IMR-90 (cell line): Measurements from ENCODE around the gene PEX11A. TPM values are rescaled to one million over a fixed set of nuclear protein-coding genes. Genes with fewer than 3 reads are reported as not detected.

Experiments
- ATAC-seq: fragments of 200-7000 bp; cut with Tn5 transposase; 2 replicates; pipeline ENCODE4 v1.9.1; 2020; ENCODE audit warnings: low read depth, mild to moderate bottlenecking, moderate library complexity
- BruUV-seq: library from RNA; stranded (reverse); fragments of 400-500 nt; replicated peaks from 2 replicates; lab custom pipeline; 2021; lab: Mats Ljungman, UMichigan
- CTCF ChIA-PET: fragments of 300-600 bp; formaldehyde crosslinking; extraction: SDS; loops from one replicate; lab custom pipeline; 2021; ENCODE audit warnings: antibody characterized with exemption; lab: Yijun Ruan, JAX
- POLR2A ChIA-PET: fragments of 300-600 bp; sonication (Branson Sonifier 250); formaldehyde crosslinking; loops from one replicate; lab custom pipeline; 2022; ENCODE audit warnings: antibody characterized with exemption; ENCODE audit not compliant: unreplicated experiment; lab: Charles Lee
- DNase-seq: peaks from one replicate; pipeline ENCODE4 v3.0.0; 2013
- H2AFZ ChIP-seq: replicated peaks from 2 replicates; pipeline ENCODE3; 2013; ENCODE audit warnings: low read length, mild to moderate bottlenecking; ENCODE audit not compliant: poor library complexity
- H2AK5ac ChIP-seq: 2 replicates; pipeline ENCODE4 v1.6.1; 2013; ENCODE audit warnings: low read depth, low read length, inconsistent platforms
- H2AK9ac ChIP-seq: replicated peaks from 2 replicates; pipeline ENCODE3; 2013; ENCODE audit warnings: mild to moderate bottlenecking, low read depth, low read length, moderate library complexity; ENCODE audit not compliant: poor library complexity
- H2BK120ac ChIP-seq: 2 replicates; pipeline ENCODE4 v1.6.1; 2013; ENCODE audit warnings: low read depth, low read length, inconsistent platforms
- H2BK15ac ChIP-seq: 3 replicates; pipeline ENCODE4 v1.6.1; 2013; ENCODE audit warnings: low read depth, low read length, inconsistent platforms
- H2BK20ac ChIP-seq: 2 replicates; pipeline ENCODE4 v1.6.1; 2013; ENCODE audit warnings: low read depth, mild to moderate bottlenecking, inconsistent platforms, low read length, moderate library complexity
- H2BK5ac ChIP-seq: 2 replicates; pipeline ENCODE4 v1.6.1; 2013; ENCODE audit warnings: mild to moderate bottlenecking, low read depth, low read length, inconsistent platforms; ENCODE audit not compliant: poor library complexity, severe bottlenecking
- H3K14ac ChIP-seq: replicated peaks from 2 replicates; pipeline ENCODE4 v1.6.1; 2013; ENCODE audit warnings: low read depth, low read length, inconsistent platforms
- H3K18ac ChIP-seq: 2 replicates; pipeline ENCODE4 v1.6.1; 2013; ENCODE audit warnings: low read depth, low read length, control low read depth
- H3K23ac ChIP-seq: 2 replicates; pipeline ENCODE4 v1.6.1; 2013; ENCODE audit warnings: low read depth, low read length, inconsistent platforms
- H3K27ac ChIP-seq: 2 replicates; pipeline ENCODE4 v1.5.1; 2013; ENCODE audit warnings: mild to moderate bottlenecking, control low read depth, low read length; ENCODE audit not compliant: insufficient read depth
- H3K27me3 ChIP-seq: 2 replicates; pipeline ENCODE4 v1.6.1; 2013; ENCODE audit warnings: low read length; ENCODE audit not compliant: control insufficient read depth, insufficient read depth
- H3K36me3 ChIP-seq: 2 replicates; pipeline ENCODE4 v1.6.1; 2013; ENCODE audit warnings: low read length, mixed read lengths; ENCODE audit not compliant: control insufficient read depth, insufficient read depth
- H3K4ac ChIP-seq: 2 replicates; pipeline ENCODE4 v1.6.1; 2013; ENCODE audit warnings: low read depth, low read length, inconsistent platforms
- H3K4me1 ChIP-seq: 2 replicates; pipeline ENCODE4 v1.6.1; 2013; ENCODE audit warnings: low read length, mixed read lengths; ENCODE audit not compliant: control insufficient read depth, insufficient read depth
- H3K4me2 ChIP-seq: 2 replicates; pipeline ENCODE4 v1.6.1; 2013; ENCODE audit warnings: low read depth, mild to moderate bottlenecking, control low read depth, low read length, moderate library complexity
- H3K4me3 ChIP-seq: 2 replicates; pipeline ENCODE4 v1.5.1; 2013; ENCODE audit warnings: low read depth, mild to moderate bottlenecking, control low read depth, low read length, moderate library complexity; ENCODE audit not compliant: insufficient read depth
- H3K56ac ChIP-seq: 2 replicates; pipeline ENCODE4 v1.6.1; 2013; ENCODE audit warnings: low read length, inconsistent platforms; ENCODE audit not compliant: insufficient read depth; ENCODE audit errors: extremely low read depth
- H3K79me1 ChIP-seq, 2 experiments: 2 replicates each; pipeline ENCODE4 v1.6.1; 2013; ENCODE audit warnings: low read length in 2 of 2, inconsistent platforms in 1 of 2, low read depth in 1 of 2
- H3K9ac ChIP-seq: 2 replicates; pipeline ENCODE4 v1.6.1; 2013; ENCODE audit warnings: low read depth, low read length, control low read depth
- H3K9me1 ChIP-seq: 2 replicates; pipeline ENCODE4 v1.6.1; 2013; ENCODE audit warnings: low read length, inconsistent platforms; ENCODE audit not compliant: insufficient read depth
- H3K9me3 ChIP-seq: 2 replicates; pipeline ENCODE4 v1.6.1; 2013; ENCODE audit warnings: low read length; ENCODE audit not compliant: control insufficient read depth, insufficient read depth
- H4K20me1 ChIP-seq: 2 replicates; pipeline ENCODE4 v1.6.1; 2013; ENCODE audit warnings: low read length, inconsistent platforms; ENCODE audit not compliant: insufficient read depth
- H4K5ac ChIP-seq: 2 replicates; pipeline ENCODE4 v1.6.1; 2013; ENCODE audit warnings: mild to moderate bottlenecking, low read depth, low read length, control low read depth
- H4K8ac ChIP-seq, 2 experiments: 2 replicates each; pipeline ENCODE4 v1.6.1; 2013; ENCODE audit warnings: low read depth in 2 of 2, low read length in 2 of 2, control low read depth in 1 of 2, inconsistent platforms in 1 of 2
- H4K91ac ChIP-seq: 2 replicates; pipeline ENCODE4 v1.6.1; 2013; ENCODE audit warnings: low read depth, low read length, inconsistent platforms; ENCODE audit not compliant: insufficient read depth
- BHLHE40 ChIP-seq: fragments of 150-350 bp; IDR thresholded peaks from 2 replicates; pipeline ENCODE4 v1.6.1; 2016; ENCODE audit warnings: mild to moderate bottlenecking, low read depth, low read length
- CEBPB ChIP-seq: IDR thresholded peaks from 2 replicates; pipeline ENCODE4 v1.6.1; 2012; ENCODE audit warnings: low read depth, low read length, improper control_type of control experiment
- CHD1 ChIP-seq: IDR thresholded peaks from 2 replicates; pipeline ENCODE4 v1.6.1; 2012; ENCODE audit warnings: low read depth, low read length, improper control_type of control experiment
- FOS ChIP-seq: fragments of 150-350 bp; IDR thresholded peaks from 2 replicates; pipeline ENCODE4 v1.6.1; 2016; ENCODE audit warnings: low read depth, low read length
- MAFK ChIP-seq: IDR thresholded peaks from 2 replicates; pipeline ENCODE4 v1.6.1; 2012; ENCODE audit warnings: low read depth, low read length, improper control_type of control experiment
- MAZ ChIP-seq: IDR thresholded peaks from 2 replicates; pipeline ENCODE4 v1.6.1; 2012; ENCODE audit warnings: low read depth, mild to moderate bottlenecking, low read length, improper control_type of control experiment, moderate library complexity, borderline replicate concordance
- MXI1 ChIP-seq: IDR thresholded peaks from 2 replicates; pipeline ENCODE4 v1.6.1; 2012; ENCODE audit warnings: low read depth, mild to moderate bottlenecking, low read length, moderate library complexity, borderline replicate concordance
- NFE2L2 ChIP-seq: fragments of 150-350 bp; IDR thresholded peaks from 2 replicates; pipeline ENCODE4 v1.6.1; 2016; ENCODE audit warnings: low read depth, mild to moderate bottlenecking, low read length
- POLR2A ChIP-seq: IDR thresholded peaks from 2 replicates; pipeline ENCODE4 v1.6.1; 2012; ENCODE audit warnings: mild to moderate bottlenecking, low read depth, low read length
- RAD21 ChIP-seq: IDR thresholded peaks from 2 replicates; pipeline ENCODE4 v1.6.1; 2012; ENCODE audit warnings: low read length, improper control_type of control experiment
- RCOR1 ChIP-seq: IDR thresholded peaks from 2 replicates; pipeline ENCODE4 v1.6.1; 2012; ENCODE audit warnings: mild to moderate bottlenecking, low read length, improper control_type of control experiment; ENCODE audit not compliant: insufficient replicate concordance
- RFX5 ChIP-seq: IDR thresholded peaks from 2 replicates; pipeline ENCODE4 v1.8.0; 2012; ENCODE audit warnings: low read depth, mild to moderate bottlenecking, low read length, moderate library complexity
- SMC3 ChIP-seq: fragments of 150-350 bp; IDR thresholded peaks from 2 replicates; pipeline ENCODE4 v1.6.1; 2016; ENCODE audit warnings: low read depth, mild to moderate bottlenecking, antibody characterized with exemption, low read length, moderate library complexity
- WGBS, 2 experiments: methylation state at CpG; one replicate each; pipeline versions ENCODE4 v1.1.5 to v1.1.7; 2013; ENCODE audit warnings: missing lambda C conversion rate in 2 of 2; ENCODE audit not compliant: insufficient read length in 1 of 2; ENCODE audit errors: extremely low coverage in 2 of 2; 5-methylcytosine and 5-hydroxymethylcytosine counted together
- dilution Hi-C: fragments of 300-500 bp; cut with HindIII; formaldehyde crosslinking; loops from one replicate; pipeline ENCODE4 v1.14.3; 2018; ENCODE audit warnings: low sequenced_read_pairs; ENCODE audit not compliant: unreplicated experiment
- in situ Hi-C: fragments of 300-500 bp; cut with MboI; formaldehyde crosslinking; loops from 3 replicates; pipeline ENCODE4 v1.14.3; 2019; ENCODE audit warnings: low sequenced_read_pairs, inconsistent platforms, mixed read lengths
- intact Hi-C: fragments of 100-400 bp; cut with micrococcal nuclease; formaldehyde crosslinking; loops from 2 replicates; pipeline ENCODE4 v1.10.0; 2022
- polyA plus RNA-seq, 3 experiments: library from polyadenylated mRNA; depleted of rRNA; stranded (reverse); fragments of >200 nt; gene quantifications; 2 replicates each; pipeline ENCODE4 v1.2.3, GENCODE V29; 2012; ENCODE audit warnings: low replicate concordance in 1 of 3
- total RNA-seq: library from RNA; depleted of rRNA; stranded (reverse); fragments of >200 nt; gene quantifications from 2 replicates; pipeline ENCODE4 v1.2.3, GENCODE V29; 2012
- TF ChIP-seq, protein P1 (sequence below): fragments of 150-350 bp; IDR thresholded peaks from 2 replicates; pipeline ENCODE4 v1.6.1; 2017; ENCODE audit warnings: mild to moderate bottlenecking, antibody characterized with exemption, low read length, low read depth
- TF ChIP-seq, protein P2 (sequence below): conservative IDR thresholded peaks from 2 replicates; pipeline ENCODE4 v1.5.1; 2012; ENCODE audit warnings: mild to moderate bottlenecking, low read depth, low read length, improper control_type of control experiment
- TF ChIP-seq, protein P3 (sequence below): fragments of 150-350 bp; IDR thresholded peaks from 2 replicates; pipeline ENCODE4 v1.6.1; 2016; ENCODE audit warnings: low read depth, mild to moderate bottlenecking, low read length, moderate library complexity, borderline replicate concordance

Gene PEX11A
- total and polyA plus RNA-seq, 2 of the 4 experiments (the other 2 are of a cell fraction), result 4.2 to 10.2 TPM

DNA sequence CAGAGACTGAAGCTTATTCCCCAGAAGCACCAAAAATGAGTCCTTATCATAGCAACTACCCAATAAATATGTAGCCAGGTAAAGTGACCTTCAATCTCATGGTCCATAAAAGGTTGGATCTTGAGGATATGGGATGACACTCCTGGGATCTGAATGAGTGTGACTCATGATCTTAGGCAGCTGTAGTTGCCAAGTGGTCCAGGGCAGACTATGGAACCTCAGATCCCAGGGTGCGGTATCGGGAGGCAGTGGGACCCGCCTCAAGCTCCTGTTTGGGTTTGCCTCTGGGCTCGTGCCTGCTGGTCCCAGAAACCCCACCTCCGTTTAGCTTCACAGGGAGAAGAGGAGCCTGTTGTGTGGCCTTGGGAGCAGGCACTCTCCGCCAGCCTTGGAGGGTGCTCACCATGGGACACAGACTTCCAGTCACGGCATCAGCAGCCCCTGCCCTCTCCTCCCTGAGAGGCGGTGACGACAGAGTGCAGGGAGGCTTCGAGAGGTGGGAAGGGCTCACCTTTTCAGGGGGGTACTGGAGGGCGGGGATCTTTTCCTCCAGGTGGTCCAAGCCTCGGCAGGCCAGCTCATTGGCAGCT is 19.5 kb downstream of the PEX11A start:
- Histone ChIP-seq H3K36me3 (no peaks in the 10 kb centered on the region), H2BK5ac (no peak overlapping the region), H3K4ac (no peak overlapping the region), H3K18ac (no peak overlapping the region), H3K4me1 (no peaks in the 10 kb centered on the region; the same call in 1 of the 2 replicates), H3K23ac (no peak overlapping the region), H2BK15ac (no peak overlapping the region), H3K27me3 (no peaks in the 10 kb centered on the region), H4K20me1 (no peaks in the 10 kb centered on the region), H4K8ac (no peak overlapping the region), H3K4me3 (no peak overlapping the region), H3K9me3 (no peaks in the 10 kb centered on the region), H3K9ac (no peak overlapping the region), H2AK9ac (no peak overlapping the region), H2BK120ac (no peak overlapping the region), H3K27ac (no peak overlapping the region), H3K4me2 (no peak overlapping the region), H3K14ac (no peak overlapping the region), H4K5ac (no peak overlapping the region), H2AK5ac (no peak overlapping the region), H3K9me1 (0 out of 2 replicates have a peak, but pooled peaks cover 2% of the 10 kb centered on the region), H3K79me1 (no peaks in the 10 kb centered on the region), H2AFZ (peak overlapping the region; percentile 44), H3K56ac (no peak overlapping the region), H4K91ac (no peak overlapping the region), H2BK20ac (no peak overlapping the region)
- DNase-seq, result no peak
- dilution Hi-C loops, result no loop called here
- no peak for TF ChIP-seq POLR2A
- no peak for TF ChIP-seq MAFK
- TF ChIP-seq RCOR1, result no peak
- TF ChIP-seq, protein P1, sequence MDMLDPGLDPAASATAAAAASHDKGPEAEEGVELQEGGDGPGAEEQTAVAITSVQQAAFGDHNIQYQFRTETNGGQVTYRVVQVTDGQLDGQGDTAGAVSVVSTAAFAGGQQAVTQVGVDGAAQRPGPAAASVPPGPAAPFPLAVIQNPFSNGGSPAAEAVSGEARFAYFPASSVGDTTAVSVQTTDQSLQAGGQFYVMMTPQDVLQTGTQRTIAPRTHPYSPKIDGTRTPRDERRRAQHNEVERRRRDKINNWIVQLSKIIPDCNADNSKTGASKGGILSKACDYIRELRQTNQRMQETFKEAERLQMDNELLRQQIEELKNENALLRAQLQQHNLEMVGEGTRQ, result no peak
- no peak for TF ChIP-seq RAD21
- TF ChIP-seq NFE2L2, result no peak
- TF ChIP-seq, protein P2, sequence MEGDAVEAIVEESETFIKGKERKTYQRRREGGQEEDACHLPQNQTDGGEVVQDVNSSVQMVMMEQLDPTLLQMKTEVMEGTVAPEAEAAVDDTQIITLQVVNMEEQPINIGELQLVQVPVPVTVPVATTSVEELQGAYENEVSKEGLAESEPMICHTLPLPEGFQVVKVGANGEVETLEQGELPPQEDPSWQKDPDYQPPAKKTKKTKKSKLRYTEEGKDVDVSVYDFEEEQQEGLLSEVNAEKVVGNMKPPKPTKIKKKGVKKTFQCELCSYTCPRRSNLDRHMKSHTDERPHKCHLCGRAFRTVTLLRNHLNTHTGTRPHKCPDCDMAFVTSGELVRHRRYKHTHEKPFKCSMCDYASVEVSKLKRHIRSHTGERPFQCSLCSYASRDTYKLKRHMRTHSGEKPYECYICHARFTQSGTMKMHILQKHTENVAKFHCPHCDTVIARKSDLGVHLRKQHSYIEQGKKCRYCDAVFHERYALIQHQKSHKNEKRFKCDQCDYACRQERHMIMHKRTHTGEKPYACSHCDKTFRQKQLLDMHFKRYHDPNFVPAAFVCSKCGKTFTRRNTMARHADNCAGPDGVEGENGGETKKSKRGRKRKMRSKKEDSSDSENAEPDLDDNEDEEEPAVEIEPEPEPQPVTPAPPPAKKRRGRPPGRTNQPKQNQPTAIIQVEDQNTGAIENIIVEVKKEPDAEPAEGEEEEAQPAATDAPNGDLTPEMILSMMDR, result no peak
- no peak for TF ChIP-seq FOS
- TF ChIP-seq, protein P3, sequence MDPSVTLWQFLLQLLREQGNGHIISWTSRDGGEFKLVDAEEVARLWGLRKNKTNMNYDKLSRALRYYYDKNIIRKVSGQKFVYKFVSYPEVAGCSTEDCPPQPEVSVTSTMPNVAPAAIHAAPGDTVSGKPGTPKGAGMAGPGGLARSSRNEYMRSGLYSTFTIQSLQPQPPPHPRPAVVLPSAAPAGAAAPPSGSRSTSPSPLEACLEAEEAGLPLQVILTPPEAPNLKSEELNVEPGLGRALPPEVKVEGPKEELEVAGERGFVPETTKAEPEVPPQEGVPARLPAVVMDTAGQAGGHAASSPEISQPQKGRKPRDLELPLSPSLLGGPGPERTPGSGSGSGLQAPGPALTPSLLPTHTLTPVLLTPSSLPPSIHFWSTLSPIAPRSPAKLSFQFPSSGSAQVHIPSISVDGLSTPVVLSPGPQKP, result no peak
- TF ChIP-seq RFX5, result no peak
- no peak for TF ChIP-seq MXI1
- no peak for TF ChIP-seq CEBPB
- no peak for TF ChIP-seq MAZ
- TF ChIP-seq BHLHE40, result no peak
- no peak for TF ChIP-seq SMC3
- TF ChIP-seq CHD1, result no peak
- WGBS, 2 experiments, result no CpG with 5 or more reads among the region's 12 CpGs
- no TSS peak for BruUV-seq
- ATAC-seq, result no peak
- POLR2A ChIA-PET, result no interaction called here
- in situ Hi-C loops, result no loop called here
- intact Hi-C loops, result no loop called here
- CTCF ChIA-PET, result no interaction called here
